HG02970 (cell line): ENCODE results near the gene CLRN2.

Source experiments
- ATAC-seq: cut with Tn5 transposase; IDR thresholded peaks from one replicate; pipeline ENCODE4 v1.9.1; 2021; ENCODE audit warnings: mild to moderate bottlenecking, moderate library complexity, moderate number of reproducible peaks; ENCODE audit not compliant: unreplicated experiment, low FRiP score

Gene CLRN2, protein sequence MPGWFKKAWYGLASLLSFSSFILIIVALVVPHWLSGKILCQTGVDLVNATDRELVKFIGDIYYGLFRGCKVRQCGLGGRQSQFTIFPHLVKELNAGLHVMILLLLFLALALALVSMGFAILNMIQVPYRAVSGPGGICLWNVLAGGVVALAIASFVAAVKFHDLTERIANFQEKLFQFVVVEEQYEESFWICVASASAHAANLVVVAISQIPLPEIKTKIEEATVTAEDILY

DNA sequence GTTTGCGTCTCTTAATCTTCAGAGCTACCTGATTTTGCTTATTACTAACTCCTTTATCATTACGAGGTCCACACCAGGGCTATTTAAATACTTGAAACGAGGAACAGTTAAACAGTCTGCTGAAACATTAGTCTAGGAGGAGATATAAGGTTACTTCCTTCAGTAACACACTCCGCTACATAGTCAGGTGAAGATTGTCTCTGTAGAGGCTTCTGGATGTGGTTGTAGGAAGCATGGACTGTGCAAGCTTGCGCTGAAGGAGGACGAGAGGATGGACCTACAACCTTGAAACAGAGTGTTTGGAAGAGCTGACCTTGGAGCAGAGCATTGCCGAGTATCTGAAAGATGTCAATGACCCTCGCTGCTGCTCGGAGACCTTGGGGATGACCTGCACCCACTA, at the start of gene CLRN2:
TSS of gene CLRN2 (plus strand) at position 301 of the 400 bp plus-strand sequence. CDS start 102 bp downstream, outside the sequence.
- ATAC-seq, result no peak

DNA sequence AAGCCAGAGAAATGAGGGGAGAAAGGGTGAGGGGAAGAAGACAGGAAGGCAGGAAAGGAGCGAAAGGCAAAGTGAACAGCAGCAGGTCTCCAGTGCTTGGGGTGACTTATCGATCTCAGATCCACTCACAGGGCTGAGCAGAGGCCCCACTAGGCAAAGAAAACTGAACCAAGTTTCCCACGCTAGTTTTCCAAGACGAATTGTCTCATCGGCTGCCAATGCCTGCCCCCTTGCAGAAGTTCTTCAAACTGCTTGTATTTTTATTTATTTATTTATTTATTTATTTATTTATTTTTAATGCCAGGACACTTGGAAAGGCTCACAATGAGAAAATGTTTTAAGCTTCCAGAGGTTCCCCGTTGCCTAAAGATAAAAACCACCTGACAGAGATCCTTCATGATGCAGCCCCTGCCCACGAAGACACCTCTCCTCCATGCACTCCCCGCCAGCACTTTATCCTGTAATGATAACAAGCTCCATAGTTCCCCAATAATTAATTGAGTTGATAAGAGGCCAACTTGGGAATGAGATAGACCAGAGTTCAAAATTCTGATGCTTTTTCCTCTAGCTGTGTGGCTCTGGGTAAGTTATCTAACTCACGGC, 46.2 kb upstream of the CLRN2 start:
- ATAC-seq, result no peak

DNA sequence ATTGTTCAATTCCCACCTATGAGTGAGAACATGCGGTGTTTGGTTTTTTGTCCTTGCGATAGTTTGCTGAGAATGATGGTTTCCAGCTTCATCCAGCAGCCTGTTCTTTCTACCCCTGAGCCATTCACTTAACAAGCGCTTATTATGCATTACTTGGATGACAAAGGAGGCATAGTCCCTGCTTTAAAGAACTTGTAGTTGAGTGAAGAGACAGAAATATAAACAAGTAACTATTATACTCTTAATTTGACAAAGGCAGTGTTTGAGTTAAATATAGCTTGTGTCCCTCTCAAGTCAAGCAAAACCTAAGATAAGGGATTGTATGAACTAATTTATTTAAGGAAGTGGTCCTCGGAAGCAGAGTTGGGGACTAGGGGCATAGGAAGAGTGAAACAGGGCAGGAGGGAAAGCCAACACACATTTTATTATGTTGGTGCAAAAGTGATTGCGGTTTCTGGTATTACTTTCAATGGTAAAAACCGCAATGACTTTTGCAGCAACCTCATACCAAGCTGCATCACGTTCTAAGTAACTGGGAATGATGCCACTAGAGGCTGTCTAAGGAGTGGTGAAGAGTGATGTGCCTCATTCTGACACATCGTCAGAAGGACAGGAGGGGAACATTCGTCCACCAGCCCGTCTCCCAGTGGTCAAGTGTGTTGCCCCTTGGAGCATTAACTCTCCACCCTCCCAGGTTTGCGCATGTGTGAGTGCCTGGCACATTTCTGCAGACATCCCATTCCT, 44.9 kb upstream of the CLRN2 start:
- no peak for ATAC-seq

DNA sequence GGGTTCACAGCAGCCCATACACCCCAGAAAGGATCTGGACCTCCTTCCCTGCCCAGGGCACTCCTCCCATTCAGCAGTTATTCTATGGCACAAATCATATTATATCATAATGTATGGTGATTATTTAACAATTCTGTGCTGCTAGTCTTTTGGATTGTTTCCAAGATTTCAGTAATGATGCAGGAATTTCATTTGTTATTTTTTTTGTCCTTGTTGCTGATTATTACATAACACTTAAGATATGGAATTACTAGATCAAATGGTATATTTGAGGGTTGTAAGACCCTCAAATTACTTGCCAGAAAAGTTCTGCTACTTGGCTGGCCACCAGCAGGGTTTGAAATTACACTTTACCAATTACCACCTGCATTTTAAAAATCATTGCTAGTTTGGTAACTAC, 39.5 kb upstream of the CLRN2 start:
- no peak for ATAC-seq

DNA sequence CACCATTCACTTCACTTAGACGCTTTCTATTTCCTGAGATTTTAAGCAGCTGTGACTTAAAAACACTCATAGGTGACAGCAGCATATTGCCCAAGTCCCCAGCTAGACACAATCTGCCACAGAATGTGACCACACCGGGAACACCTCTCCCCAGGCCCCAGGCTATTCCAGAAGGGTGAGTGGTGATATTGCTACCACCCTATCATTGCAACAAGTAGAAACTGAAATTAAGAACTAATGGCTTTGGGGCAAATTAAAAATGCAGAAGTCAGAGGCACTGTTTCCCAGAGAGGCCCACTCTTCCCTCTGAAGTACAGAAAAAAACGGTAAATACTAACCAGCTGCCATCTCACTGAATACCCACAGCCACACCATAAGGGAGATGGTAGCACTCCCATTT, 38.1 kb upstream of the CLRN2 start:
- ATAC-seq, result no peak

DNA sequence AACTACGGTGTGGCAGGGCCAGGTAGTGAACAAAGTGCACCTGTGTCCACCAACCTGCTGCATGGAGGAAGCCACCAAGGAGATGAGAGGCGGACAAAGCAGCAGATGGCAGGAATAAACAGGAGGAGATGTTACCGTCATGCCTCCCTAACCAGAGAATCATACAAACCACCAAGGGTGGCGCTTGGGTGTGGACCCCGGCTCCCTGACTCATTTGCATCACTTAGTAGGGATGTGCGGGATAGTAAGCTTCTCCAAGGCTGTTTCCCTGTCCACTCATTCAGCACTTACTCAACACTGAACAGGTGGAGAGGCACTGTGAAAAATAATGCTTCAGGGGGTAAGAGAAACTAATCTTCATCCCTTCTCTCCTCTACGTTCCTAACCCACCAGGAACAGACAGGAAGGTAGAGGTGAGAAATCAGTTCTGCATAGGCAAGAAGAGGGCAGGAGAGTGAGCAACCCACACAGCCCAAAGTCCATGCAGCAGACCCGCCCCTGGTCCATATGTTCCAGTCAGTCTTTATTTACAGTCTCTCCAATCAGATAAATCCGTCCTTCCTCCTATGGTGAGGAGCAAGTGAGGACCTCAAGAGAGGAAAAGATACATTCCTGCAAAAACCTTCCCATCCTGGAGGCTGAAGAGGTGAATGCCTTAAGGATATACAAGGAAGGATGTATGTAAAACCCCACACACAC, 37.0 kb upstream of the CLRN2 start:
- no peak for ATAC-seq

DNA sequence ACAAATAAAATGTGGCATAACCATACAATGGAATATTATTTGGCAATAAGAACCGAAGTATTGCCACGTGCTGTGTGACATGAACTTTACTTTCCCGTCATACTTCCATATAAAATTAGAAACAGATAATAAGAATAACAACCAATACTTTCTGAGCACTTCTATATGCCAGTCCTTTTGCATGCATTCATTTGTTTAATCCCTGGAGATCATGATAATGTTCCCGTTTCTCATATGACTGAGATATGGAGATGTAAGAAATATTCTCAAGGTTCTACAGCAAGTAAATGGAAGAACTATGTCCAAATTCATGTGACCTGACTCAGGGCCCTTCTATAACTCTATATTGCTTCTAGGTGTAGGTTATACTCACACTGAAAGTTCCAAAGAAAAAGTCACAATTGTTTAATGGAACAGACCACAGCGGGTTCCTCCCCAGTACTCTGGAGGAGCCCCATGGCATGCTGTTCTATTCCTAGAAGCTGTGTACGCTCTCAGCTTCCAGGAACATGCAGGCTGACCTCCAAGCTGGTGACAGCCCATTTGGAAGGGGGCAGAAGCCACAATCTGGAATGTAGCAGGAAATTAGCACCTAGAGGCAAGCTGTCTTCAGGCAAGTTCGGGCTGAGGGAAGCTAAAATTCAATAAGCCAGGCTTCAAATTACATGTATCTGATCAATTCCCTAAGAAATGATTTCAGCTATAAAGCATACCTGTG, 34.6 kb upstream of the CLRN2 start:
- ATAC-seq, result no peak

DNA sequence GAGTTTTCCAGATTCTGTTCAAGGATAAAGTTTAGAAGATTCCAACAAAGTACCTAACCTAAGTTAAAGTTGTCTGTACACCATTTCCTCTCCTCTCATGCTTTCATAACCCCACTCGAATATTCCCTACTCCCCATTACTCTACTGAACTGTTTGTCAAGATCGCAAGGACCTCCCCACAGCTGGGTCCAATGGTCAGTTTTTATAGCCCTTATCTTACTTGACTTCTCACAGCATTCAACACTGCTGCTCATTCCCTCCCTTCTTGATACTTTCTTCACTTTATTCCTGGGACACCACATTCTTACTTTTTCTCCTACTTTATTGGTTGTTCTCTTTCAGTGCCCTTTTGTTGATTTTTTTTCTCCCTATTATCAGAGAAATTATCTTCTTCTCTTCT, 34.0 kb upstream of the CLRN2 start:
- no peak for ATAC-seq

DNA sequence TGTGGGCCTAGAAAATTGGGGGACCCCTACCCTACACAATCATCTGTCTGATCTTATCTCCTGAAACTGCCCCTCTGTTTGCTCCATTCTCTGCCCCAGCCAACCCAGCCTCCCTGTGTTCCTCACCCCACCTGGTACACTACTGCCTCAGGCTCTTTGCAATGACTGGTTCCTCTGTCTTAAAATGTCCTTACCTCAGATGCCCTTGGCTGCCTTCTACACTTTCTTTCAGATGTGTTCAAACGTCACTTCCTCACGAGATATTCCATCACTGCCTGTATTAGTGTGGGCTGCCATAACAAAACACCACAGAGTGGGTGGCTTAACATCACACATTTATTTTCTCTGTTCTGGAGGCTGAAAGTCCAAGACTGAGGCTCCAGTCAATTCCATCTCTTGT, 32.2 kb upstream of the CLRN2 start:
- no peak for ATAC-seq

DNA sequence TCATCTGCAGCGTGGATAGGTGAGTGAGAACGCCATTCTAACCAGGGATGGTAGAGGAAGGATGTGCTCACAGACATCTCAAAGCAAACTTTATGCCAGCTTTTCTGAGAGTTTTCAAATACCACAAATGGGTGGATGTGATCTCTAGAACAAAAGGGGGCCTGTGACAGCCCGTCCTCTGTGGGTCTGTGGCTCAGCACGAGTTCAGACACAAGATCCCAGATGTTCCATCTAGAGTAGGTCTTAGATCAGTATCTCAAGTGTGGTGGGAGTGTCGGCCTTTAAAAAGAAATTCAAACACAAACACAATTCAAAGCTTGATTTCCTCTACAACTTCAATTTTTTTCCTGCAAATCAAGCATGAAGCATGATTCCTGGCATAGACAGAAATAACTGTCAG, 25.8 kb upstream of the CLRN2 start:
- ATAC-seq, result no peak

DNA sequence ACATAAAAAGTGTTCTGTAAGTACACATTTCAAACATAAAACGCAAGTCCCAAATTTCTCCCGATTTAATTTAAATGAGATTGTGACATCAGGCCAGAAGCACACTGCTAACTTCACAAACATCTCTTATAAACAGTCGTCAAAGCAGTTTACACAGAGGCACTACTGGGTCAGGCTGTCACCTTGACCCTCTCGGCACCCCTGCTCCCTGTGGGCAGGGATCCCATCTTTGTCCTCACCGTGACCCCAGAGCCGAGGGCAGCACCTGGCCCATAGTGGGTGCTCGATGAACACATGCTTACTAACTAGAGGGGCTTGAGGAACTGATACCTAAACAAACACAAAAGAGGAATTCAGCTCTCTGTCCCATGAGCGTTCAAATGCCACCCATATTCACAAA, 25.2 kb upstream of the CLRN2 start:
- no peak for ATAC-seq

DNA sequence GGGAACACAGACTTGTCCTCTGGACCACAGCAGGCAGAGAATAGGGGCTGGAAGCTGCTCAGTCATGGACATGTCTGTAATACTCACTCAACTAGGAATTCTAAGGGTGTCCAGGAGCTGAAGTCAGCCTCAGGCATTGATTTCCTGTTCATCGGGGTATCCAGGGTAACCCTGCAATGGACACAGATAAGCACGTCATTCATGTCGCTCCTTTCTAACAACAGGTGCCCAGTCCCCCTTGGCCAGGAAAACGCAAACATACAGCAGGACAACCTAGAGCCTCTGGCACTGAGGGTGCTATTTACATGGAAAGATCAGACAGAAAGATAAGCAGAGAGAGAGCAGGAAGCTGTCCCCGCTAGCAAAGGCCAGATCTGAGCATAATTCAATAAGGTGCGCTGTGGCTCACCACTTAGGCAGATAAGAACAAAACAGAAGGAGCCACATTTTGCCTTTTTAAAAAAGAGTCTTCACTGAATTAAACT, 24.3 kb upstream of the CLRN2 start:
- ATAC-seq, result no peak

DNA sequence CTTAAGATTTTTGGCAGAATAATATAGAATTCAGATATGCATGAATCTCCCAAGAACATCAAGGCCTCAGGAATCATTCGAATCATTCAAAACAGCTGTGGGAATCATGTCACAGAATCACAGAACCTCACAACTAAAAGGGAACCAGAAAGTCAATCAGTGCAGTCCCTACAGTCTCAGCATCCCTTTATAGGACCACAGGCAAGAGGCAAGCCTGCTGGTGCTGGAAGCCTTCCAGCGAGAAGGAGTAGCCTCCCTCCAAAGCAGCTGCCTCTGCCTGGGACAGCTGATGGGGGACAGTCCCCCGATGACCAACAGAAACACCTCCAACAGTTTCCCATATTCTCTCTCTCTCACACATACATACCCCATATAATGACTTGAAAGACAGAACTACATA, 23.8 kb upstream of the CLRN2 start:
- ATAC-seq, result no peak

DNA sequence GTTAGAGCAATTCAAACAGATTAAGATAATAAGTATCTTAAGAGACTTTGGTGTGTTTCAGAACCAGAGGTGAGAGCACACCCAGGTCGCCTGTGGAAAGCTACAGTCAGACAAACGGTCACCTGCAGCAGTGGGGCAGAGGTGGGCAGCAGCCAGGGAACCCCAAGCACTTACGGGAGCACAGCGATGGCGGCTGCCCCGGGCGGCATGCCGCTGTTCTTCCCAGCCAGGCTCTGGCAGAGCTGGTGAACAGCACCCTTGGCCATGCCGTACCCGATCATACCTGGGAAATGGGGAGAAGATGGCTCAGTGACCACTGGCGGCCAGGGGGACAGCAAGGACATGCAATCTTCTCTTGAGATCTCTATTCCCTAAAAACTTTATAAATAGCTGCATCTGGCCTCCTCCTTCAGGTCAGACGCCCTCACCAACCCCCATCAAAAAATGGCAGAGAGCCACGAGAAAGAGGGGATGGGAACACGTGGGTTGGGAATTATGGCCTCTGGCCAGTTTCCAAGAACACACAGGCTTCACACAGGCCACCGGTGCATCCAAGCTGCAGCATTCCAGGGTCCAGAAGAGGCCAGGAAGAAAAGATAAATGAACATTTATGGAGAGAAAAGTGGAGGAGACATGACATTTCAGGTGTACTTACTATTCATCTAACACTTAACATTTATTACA, 22.8 kb upstream of the CLRN2 start:
- ATAC-seq, result no peak

DNA sequence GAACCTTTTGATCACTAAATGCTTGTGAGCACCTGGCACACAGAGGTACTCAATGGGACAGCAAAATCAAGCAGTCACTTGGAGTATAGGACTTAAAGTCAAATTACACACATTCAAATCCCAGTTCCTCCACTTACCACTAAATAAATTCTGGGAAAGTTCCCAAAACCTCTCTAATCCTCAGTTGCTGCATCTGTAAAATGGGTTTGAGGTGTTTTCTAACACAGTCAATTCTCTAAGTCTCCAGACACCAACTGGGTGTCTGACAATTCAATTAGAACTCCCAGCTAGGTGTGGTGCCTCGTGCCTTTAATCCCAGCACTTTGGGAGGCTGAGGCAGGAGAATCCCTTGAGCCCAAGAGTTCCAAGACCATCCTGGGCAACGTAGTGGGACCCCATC, 22.1 kb upstream of the CLRN2 start:
- ATAC-seq, result no peak

DNA sequence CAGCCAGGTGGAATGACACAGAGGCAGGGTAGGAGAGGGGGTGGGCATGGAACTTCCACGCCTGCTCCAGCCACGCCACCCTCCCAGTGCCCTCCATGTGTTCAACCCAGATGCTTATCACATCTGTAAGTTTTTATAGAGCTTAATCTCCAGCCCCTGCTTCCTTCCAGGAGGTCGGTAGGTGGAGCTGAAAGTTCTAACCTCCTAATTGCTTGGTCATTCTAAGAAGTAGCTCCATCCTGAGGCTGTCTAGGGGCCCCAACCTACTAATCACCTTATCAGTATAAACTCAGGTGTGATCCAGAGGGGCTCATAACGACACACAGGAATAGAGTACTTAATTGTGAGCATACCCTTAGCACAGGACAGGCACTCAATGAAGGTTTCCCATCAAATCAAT, 21.3 kb upstream of the CLRN2 start:
- no peak for ATAC-seq

DNA sequence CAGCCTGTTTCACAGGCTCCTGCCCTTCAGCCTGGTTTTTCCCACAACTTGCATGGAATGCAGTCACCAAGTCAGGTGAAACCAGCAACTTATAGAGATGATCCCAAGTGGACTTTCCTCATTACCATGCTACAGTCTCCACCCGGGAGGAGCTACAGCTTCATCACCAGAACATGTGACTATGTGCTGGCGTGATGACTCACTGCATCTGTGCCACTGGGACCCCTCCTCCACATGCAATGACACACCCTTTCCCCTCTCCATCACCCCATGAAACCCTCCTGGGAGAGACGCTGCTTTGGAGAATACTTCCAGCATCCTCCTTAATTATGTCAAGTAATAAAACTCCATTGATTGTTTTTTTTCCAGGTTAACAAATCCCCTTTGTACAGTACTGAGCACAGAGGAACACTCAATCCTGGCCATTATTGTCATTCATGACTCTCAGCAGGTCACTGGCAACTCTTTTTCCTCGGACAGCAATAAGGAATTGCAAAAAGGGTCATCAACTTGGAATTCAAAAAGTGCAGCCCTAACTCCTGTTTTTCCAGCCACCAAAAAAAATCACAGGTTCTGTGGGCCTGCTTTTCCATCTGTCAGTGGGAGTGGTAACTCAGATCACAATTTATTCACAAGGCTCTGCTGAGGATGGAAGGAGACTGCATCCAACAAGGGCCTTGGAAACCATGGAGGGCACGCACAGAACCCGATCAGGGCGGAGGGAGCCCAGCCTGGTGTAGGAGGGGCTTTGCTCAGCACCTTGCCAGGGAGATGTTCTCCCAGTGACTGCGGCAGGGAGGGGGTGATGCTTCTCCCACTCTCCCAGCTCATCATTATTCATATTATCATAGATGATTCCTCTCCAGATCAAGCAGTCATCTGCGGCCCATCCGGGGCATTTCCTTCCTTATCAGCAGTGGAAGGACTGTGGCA, 20.4 kb upstream of the CLRN2 start:
- no peak for ATAC-seq

DNA sequence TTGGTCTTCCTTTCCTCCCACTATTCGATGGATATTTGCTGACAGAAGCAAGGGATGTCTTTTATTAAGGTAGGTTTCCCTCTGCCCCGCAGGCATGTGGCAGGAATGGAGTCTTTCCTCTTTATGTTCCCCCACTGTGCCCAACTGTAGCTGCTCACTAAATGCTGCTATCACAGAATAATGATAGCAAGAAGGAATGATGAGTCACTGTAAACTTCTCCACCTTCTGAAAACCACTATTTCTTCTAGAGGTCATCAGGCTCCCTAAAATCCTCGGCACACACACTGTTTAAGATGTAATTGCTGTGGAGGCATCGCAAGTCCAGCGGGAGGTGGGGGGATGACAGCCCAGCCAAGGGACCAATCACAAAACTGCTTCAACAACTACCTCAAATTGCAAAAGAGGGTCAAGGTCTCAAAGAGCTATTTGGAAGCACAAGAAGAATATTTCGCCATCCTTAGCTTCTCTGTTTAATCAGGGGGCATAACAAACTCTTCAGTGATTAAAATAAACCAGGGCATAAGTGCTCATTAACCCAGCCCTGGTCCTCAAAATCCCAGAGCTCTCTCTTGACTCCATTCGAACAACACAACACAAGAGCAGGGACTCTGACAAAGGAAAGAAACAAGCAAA, 17.0 kb upstream of the CLRN2 start:
- ATAC-seq, result no peak
